Body of pancreas (tissue), 4 donors: ENCODE data around the gene RGS14.

Experiments used
- POLR2A ChIP-seq, 3 donors: fragments of 450-650 bp; IDR thresholded peaks; one replicate each; pipeline ENCODE4 v1.6.1; 2016; ENCODE audit warnings: antibody characterized with exemption in 3 of 3, mild to moderate bottlenecking in 2 of 3
- TF ChIP-seq, protein P1 (sequence below), 7 experiments: fragments of 450-650 bp in 4 of 7; fragments of 200-600 bp in 3 of 7; sonication (generic) in 3 of 7; IDR thresholded peaks; one replicate each; pipeline ENCODE4 v1.5.1; 2016 to 2019; ENCODE audit warnings: antibody characterized with exemption in 7 of 7

DNA sequence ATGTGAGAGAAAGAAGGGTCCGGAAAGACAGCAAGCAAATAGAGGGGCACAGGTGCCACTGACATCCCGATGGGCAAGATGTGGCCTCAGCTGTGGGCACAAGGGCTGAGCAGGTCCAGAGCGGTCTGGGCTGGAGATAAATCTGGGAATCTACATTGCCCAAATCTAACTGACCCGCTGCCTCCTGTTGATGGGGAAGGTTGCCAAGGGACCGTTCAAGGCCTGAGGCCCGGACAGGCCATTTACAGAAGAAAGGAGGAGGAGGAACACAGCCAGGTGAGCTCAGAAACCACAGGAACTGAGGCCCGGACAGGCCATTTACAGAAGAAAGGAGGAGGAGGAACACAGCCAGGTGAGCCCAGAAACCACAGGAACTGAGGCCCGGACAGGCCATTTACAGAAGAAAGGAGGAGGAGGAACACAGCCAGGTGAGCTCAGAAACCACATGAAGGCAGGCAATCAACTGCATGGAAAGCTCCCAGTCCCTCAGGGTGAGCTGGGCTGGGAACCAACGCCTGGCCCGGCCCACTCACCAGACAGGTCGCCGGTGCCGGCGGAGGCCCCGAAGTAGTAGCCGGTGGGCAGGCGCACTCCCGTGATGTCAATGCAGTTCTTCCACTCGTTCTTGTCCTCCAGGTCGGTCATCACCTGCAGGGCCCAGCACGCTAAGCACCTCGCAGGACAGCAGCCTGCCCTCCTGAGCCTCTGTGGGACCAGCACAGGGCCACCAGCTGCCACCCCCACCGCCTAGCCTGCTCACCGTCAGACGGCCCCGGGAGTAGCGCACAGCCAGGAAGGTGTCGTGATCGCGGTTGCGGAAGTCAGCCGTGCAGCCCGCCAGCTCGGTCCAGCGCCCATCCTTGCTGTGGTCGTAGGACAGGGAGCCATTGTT, 20.9 kb upstream of the RGS14 start:
- TF ChIP-seq, protein P1, sequence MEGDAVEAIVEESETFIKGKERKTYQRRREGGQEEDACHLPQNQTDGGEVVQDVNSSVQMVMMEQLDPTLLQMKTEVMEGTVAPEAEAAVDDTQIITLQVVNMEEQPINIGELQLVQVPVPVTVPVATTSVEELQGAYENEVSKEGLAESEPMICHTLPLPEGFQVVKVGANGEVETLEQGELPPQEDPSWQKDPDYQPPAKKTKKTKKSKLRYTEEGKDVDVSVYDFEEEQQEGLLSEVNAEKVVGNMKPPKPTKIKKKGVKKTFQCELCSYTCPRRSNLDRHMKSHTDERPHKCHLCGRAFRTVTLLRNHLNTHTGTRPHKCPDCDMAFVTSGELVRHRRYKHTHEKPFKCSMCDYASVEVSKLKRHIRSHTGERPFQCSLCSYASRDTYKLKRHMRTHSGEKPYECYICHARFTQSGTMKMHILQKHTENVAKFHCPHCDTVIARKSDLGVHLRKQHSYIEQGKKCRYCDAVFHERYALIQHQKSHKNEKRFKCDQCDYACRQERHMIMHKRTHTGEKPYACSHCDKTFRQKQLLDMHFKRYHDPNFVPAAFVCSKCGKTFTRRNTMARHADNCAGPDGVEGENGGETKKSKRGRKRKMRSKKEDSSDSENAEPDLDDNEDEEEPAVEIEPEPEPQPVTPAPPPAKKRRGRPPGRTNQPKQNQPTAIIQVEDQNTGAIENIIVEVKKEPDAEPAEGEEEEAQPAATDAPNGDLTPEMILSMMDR (IDR thresholded peaks at IDR 0.05) = no peak
- TF ChIP-seq POLR2A (IDR thresholded peaks at IDR 0.05) = no peak
